GM20431 (cell line): Measurements from ENCODE around the gene KCNJ15.

ENCODE experiments used
- in situ Hi-C: fragments of 300-500 bp; cut with MseI, MboI; formaldehyde crosslinking; loops from one replicate; pipeline ENCODE4 v1.15.0; 2020; ENCODE audit warnings: low sequenced_read_pairs; ENCODE audit not compliant: unreplicated experiment

Gene KCNJ15

GRCh38 chr21:38322311-38322950, 65.6 kb downstream of the KCNJ15 start:
- in situ Hi-C loops = no loop called here

DNA sequence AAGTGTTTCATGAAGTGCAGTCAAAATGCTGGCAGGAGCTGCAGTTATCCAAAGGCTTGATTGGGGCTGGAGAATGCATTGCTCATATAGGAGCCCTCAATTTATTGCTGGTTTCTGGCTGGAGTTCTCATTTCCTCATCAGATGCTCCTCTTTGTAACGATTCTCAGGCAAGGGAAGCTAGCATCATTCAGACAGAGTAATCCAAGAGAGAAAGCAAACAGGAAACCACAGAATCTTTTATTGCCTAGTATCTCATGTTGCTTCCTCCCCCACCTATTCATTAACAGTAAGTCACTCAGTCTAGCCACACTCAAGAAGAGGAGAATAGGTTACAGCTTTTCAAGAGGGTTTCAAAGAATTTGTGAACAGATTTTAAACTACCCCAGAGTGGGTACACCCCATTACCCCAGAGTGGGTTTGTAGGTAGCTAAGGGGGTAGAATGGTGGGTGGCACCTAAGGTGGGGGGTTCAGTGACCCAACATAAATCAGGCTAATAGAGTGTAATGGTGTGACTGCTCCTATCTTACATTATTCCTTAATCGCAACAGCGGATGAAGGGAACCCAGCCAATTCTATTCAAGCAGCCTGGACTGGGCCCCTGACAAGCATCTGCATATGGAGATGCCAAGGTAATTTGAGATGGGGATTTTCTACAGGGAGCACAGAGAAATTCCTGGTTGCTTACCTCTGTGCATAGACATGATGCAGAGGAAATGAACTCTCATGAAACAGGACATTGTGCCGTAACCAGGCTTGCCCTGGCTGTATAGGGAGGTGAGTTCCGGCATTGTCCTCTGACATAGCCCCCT, 67.1 kb downstream of the KCNJ15 start:
- in situ Hi-C loops = no loop called here

GRCh38 chr21:38325216-38325615, 68.4 kb downstream of the KCNJ15 start:
- in situ Hi-C loops = no loop called here

DNA sequence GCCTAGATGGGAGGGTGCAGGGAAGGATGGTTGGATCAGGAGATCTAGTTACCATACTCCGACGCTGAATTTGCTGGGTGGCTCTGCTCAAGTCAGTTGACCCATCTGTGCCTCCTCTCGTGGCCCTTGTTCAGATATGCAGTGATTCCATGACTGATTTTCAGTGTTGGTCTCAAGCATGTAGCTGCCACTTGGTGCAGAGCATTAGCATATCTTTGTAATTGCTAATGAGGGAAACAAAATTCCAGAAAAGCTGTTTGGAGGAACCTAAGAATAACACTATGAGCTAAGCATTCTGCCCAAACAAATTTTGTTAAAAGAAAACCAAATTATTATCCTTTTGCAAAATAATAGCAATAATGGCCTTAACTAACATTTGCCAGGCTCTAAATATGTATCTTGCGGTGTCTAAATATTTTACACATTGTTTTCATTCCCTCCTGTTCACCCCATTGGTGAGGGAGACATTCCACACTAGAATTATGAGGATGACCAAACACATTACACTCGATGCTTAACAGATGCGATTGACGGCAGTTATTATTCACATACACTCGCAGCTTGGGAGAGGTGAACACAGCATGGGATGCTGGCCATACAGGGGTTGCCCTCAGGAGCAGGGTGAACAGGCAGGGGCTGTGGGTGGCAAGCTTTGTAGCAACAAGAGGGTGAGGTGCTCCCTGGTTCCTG, 69.1 kb downstream of the KCNJ15 start:
- in situ Hi-C loops = no loop called here

- in situ Hi-C loops = no loop called here
These were observed 69.6 kb downstream of the KCNJ15 start for GRCh38 chr21:38326429-38326828.

- in situ Hi-C loops = no loop called here
These were observed 70.1 kb downstream of the KCNJ15 start for GRCh38 chr21:38326899-38327298.

GRCh38 chr21:38327984-38328383, 71.2 kb downstream of the KCNJ15 start:
- in situ Hi-C loops = no loop called here

GRCh38 chr21:38329162-38329561, 72.4 kb downstream of the KCNJ15 start:
- in situ Hi-C loops = no loop called here

DNA sequence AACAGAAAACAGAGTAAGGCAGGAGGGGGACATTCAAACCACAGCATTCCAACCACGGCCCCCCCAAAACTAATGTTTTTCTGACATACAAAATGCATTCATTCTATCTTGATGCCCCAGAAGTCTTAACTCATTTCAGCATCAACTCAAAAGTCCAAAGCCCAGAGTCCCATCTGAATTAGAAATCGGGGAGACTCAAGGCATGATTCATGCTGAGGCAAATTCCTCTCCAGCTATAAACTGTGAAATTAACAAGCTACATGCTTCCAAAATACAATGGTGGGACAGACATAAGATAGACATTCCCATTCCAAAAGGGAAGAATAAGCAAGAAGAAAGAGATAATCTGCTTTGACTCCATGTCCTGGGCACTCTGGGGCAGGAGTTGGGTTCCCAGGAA, 73.9 kb downstream of the KCNJ15 start:
- in situ Hi-C loops = no loop called here

- in situ Hi-C loops = no loop called here
These were observed 76.8 kb downstream of the KCNJ15 start for GRCh38 chr21:38333301-38334272.

DNA sequence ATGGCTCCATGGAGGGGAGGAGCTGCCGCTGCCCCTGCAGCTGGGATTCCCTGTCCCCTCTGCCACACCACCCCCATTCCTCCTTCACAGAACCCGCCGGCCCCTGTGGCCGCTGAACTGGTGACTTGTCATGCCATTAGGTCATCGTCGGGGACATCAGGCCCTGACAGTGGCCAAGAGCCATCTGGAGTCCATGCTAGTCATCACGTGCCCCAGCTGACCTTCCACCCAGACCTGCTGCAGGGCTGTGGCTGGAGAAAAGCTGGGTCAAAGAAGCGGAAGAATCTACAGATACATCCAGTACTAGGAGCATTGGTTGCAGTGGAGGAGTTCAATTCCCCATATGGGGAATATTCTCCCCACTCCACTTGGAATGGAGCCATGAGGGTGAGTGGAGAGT, 78.1 kb downstream of the KCNJ15 start:
- in situ Hi-C loops = no loop called here

DNA sequence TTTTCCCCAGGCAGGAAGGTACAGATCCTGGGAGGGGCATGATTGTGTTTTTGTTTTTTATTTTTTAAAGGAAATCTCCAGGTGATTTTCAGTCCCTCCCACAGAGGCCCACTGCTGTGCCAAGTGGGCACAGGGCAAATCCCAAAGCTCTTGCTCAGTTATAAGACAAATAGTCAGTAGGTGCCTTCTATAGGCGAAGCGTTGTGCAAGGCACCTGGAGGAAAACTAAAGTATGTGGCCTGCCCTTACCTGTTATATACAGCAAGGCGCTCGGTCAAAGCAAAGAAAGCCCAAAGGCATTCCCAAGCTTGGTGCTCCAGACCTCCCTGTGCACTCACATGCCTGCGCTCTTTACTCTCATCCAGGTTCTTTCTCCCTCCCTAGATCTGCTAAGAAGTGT, 81.0 kb downstream of the KCNJ15 start:
- in situ Hi-C loops = no loop called here

GRCh38 chr21:38340131-38340530, 83.3 kb downstream of the KCNJ15 start:
- in situ Hi-C loops = no loop called here

- in situ Hi-C loops = no loop called here
These were observed 84.8 kb downstream of the KCNJ15 start for GRCh38 chr21:38341546-38342012.

GRCh38 chr21:38342739-38343138, 85.9 kb downstream of the KCNJ15 start:
- in situ Hi-C loops = no loop called here

GRCh38 chr21:38343691-38344090, 86.9 kb downstream of the KCNJ15 start:
- in situ Hi-C loops = no loop called here

DNA sequence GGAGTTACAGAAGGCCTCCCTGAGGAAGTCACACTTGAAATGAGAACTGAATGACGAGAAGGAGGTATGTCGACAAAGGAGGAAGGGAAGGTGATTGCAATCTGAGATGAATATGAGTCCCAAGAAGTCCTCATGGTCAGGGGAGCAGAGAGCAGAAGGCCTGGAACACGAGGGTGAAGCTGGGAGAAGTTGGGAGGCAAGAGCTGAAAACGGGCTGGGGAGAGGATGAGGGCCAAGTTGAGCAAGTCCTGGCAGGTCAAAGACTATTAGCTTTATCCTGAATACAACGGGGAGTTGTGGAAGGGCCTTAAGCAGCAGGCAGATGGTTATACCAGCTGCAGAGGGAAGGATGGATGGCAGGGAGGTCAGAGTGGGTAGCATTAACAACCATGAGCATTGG, 89.5 kb downstream of the KCNJ15 start:
- in situ Hi-C loops = no loop called here

DNA sequence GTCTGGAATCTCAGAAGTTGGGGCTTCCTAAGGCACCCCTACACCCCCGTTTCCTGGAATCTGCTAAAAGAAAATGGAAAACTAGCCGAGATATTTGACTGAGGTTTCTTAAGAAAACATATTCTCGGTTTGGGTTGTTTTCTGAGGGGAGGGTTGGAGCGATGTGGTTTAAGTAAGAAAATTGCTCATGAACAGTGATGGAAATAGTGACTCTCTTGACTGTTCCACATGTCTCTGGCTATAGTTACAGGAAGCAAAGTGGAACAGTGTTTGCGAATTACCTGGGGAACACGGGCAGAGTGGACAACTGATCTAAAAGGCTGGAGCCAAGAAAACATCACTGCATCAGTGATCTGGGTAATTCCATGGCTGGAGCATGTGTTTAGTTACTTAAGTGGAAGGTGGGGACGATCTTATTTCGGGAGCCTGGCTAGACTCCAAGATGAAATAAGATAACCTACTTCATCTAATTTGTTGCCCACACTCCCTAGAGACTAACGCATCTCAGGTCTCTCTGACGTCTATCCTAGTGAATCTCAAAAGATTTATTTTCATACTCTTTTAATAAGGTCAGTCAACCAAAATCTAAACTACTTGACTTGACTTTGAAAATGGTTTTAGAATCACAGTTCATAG, 92.4 kb downstream of the KCNJ15 start:
- in situ Hi-C loops = no loop called here

DNA sequence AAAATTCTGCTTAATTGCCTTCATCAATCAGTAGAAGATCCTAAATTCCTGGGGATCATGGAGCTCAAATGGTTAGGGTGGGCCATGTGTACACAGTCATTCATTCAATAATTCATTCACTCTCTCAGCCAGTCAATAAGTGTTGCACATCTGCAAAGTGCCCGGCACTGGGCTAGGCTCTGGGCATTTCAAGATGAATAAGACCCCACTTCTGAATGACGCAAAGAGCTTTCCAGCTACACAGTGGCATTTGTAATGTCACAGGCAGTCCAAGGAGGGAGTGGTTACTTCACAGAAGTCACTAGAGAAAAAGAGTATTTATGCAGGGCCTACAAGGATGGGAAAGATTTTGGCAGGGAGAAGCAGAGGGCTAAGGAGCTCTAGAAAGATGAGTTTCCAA, 93.2 kb downstream of the KCNJ15 start:
- in situ Hi-C loops = loop anchor here (25.0 kb wide), 1 partner anchor 638 kb away; no protein-coding TSS in a partner anchor
